PC-9 (cell line): ENCODE data around the gene INPP4A. TPM values are rescaled to one million over a fixed set of nuclear protein-coding genes. Genes with fewer than 3 reads are reported as not detected.

Experiments used
- BruUV-seq: library from RNA; stranded (reverse); fragments of 400-500 nt; replicated peaks from 2 replicates; lab custom pipeline; 2021; lab: Mats Ljungman, UMichigan
- CTCF ChIA-PET: fragments of 300-600 bp; sonication (Branson Sonifier 250); formaldehyde crosslinking; loops from one replicate; lab custom pipeline; 2022; ENCODE audit warnings: antibody characterized with exemption; lab: Charles Lee
- POLR2A ChIA-PET: fragments of 300-600 bp; sonication (Branson Sonifier 250); formaldehyde crosslinking; loops from one replicate; lab custom pipeline; 2022; ENCODE audit warnings: antibody characterized with exemption; ENCODE audit not compliant: unreplicated experiment; lab: Charles Lee
- DNase-seq, 2 experiments: peaks; one replicate each; pipeline versions ENCODE4 v3.0.0 to v3.0.0-alpha.2; 2015 to 2022; ENCODE audit warnings: mixed read lengths in 1 of 2
- H2AFZ ChIP-seq: fragments of 200-600 bp; sonication (generic); 2 replicates; pipeline ENCODE4 v1.8.1; 2017; ENCODE audit warnings: antibody characterized with exemption
- H3F3A ChIP-seq: fragments of 200-600 bp; sonication (generic); 2 replicates; pipeline ENCODE4 v1.8.1; 2017; ENCODE audit warnings: antibody characterized with exemption, mild to moderate bottlenecking, low read depth; ENCODE audit not compliant: insufficient read depth
- H3K27ac ChIP-seq: fragments of 200-600 bp; sonication (generic); 2 replicates; pipeline ENCODE4 v1.6.1; 2016; ENCODE audit warnings: mixed run types
- H3K27me3 ChIP-seq: fragments of 200-600 bp; sonication (generic); 2 replicates; pipeline ENCODE4 v1.6.1; 2016; ENCODE audit warnings: low read depth, mixed run types; ENCODE audit not compliant: insufficient read depth
- H3K36me3 ChIP-seq: fragments of 200-600 bp; sonication (generic); 2 replicates; pipeline ENCODE4 v1.6.1; 2016; ENCODE audit warnings: low read depth, mixed run types
- H3K4me1 ChIP-seq: fragments of 200-600 bp; sonication (generic); replicated peaks from 2 replicates; pipeline ENCODE4 v1.6.1; 2016; ENCODE audit warnings: mixed run types; ENCODE audit not compliant: insufficient read depth
- H3K4me2 ChIP-seq: fragments of 200-600 bp; sonication (generic); 2 replicates; pipeline ENCODE4 v1.6.1; 2017; ENCODE audit warnings: mixed run types
- H3K4me3 ChIP-seq: fragments of 200-600 bp; sonication (generic); 2 replicates; pipeline ENCODE4 v1.6.1; 2016; ENCODE audit warnings: mixed run types
- H3K79me2 ChIP-seq: fragments of 200-600 bp; sonication (generic); 2 replicates; pipeline ENCODE4 v1.6.1; 2017; ENCODE audit warnings: low read depth, mixed run types
- H3K9me2 ChIP-seq: fragments of 200-600 bp; sonication (generic); 2 replicates; pipeline ENCODE4 v1.8.1; 2017; ENCODE audit warnings: mild to moderate bottlenecking; ENCODE audit not compliant: insufficient read depth
- H3K9me3 ChIP-seq: fragments of 200-600 bp; sonication (generic); 2 replicates; pipeline ENCODE4 v1.8.1; 2016; ENCODE audit warnings: low read depth; ENCODE audit not compliant: insufficient read depth
- H4K20me1 ChIP-seq: fragments of 200-600 bp; sonication (generic); 2 replicates; pipeline ENCODE4 v1.8.1; 2017; ENCODE audit not compliant: insufficient read depth
- EZH2 ChIP-seq: fragments of 200-600 bp; sonication (generic); IDR thresholded peaks from 2 replicates; pipeline ENCODE4 v1.8.0; 2017; ENCODE audit warnings: antibody characterized with exemption, low read depth
- intact Hi-C: fragments of 100-400 bp; cut with micrococcal nuclease; formaldehyde crosslinking; loops from one replicate; pipeline ENCODE4 v1.10.0; 2022; ENCODE audit not compliant: unreplicated experiment
- total RNA-seq: library from RNA; stranded (reverse); gene quantifications from 2 replicates; pipeline ENCODE4 v1.2.3, GENCODE V29; 2021
- TF ChIP-seq, protein P1 (sequence below): fragments of 200-600 bp; sonication (generic); conservative IDR thresholded peaks from 2 replicates; pipeline ENCODE4 v1.6.1; 2017; ENCODE audit warnings: mixed run types, antibody characterized with exemption, mild to moderate bottlenecking, moderate library complexity

INPP4A gene
- total RNA-seq, 1 experiment from 2014 or later = 52.9 TPM

GRCh38 chr2:98479371-98479770, 34.7 kb downstream of the INPP4A start:
- ChIA-PET CTCF (no interaction called here), POLR2A (interaction anchor here (0.6 to 1.1 kb wide), 3 partner anchors 22 to 833 kb away, joined by 3 to 12 read pairs (median 6); partner anchors contain the start of gene COX5B)
- Histone ChIP-seq H3K27ac (peak overlapping the region; percentile 93), H3K4me2 (peak overlapping the region; percentile 58), H4K20me1 (no peaks in the 10 kb centered on the region), H3K4me3 (no peak overlapping the region), H3K4me1 (peaks cover 62% of the 10 kb centered on the region), H3K36me3 (no peaks in the 10 kb centered on the region), H3F3A (peaks cover 36% of the 10 kb centered on the region), H3K79me2 (peaks cover 75% of the 10 kb centered on the region), H3K9me2 (no peaks in the 10 kb centered on the region), H3K27me3 (no peaks in the 10 kb centered on the region), H3K9me3 (no peaks in the 10 kb centered on the region), H2AFZ (no peak overlapping the region)
- TF ChIP-seq, protein P1, sequence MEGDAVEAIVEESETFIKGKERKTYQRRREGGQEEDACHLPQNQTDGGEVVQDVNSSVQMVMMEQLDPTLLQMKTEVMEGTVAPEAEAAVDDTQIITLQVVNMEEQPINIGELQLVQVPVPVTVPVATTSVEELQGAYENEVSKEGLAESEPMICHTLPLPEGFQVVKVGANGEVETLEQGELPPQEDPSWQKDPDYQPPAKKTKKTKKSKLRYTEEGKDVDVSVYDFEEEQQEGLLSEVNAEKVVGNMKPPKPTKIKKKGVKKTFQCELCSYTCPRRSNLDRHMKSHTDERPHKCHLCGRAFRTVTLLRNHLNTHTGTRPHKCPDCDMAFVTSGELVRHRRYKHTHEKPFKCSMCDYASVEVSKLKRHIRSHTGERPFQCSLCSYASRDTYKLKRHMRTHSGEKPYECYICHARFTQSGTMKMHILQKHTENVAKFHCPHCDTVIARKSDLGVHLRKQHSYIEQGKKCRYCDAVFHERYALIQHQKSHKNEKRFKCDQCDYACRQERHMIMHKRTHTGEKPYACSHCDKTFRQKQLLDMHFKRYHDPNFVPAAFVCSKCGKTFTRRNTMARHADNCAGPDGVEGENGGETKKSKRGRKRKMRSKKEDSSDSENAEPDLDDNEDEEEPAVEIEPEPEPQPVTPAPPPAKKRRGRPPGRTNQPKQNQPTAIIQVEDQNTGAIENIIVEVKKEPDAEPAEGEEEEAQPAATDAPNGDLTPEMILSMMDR = no peak
- no peak for TF ChIP-seq EZH2
- BruUV-seq = no TSS peak
- intact Hi-C loops = no loop called here
- DNase-seq = no peak

GRCh38 chr2:98479959-98480524, 35.4 kb downstream of the INPP4A start:
- no peak overlapping the region for H3K4me3 ChIP-seq
- H3K27ac ChIP-seq = peak overlapping the region; percentile 93
- no peak for TF ChIP-seq EZH2
- TF ChIP-seq, protein P1 = no peak
- DNase-seq = peak; percentile 93 to 97
- peaks cover 82% of the 10 kb centered on the region for H3K79me2 ChIP-seq
- H3K27me3 ChIP-seq = no peaks in the 10 kb centered on the region
- BruUV-seq = no TSS peak
- ChIA-PET POLR2A (interaction anchor here (0.7 to 1.1 kb wide), 2 partner anchors 389 to 834 kb away, joined by 3 to 6 read pairs; partner anchors contain the start of gene COX5B), CTCF (interaction anchor here (0.6 kb wide), 2 partner anchors 62 to 79 kb away, joined by 4 to 7 read pairs; no protein-coding TSS in a partner anchor)
- peak overlapping the region; percentile 58 for H3K4me2 ChIP-seq
- no peaks in the 10 kb centered on the region for H3K9me2 ChIP-seq
- H4K20me1 ChIP-seq = no peaks in the 10 kb centered on the region
- H3K4me1 ChIP-seq = peaks cover 69% of the 10 kb centered on the region
- H3K36me3 ChIP-seq = no peaks in the 10 kb centered on the region
- no peaks in the 10 kb centered on the region for H3K9me3 ChIP-seq
- H3F3A ChIP-seq = peaks cover 36% of the 10 kb centered on the region
- H2AFZ ChIP-seq = no peak overlapping the region
- intact Hi-C loops = loop anchor here (1.0 to 5.0 kb wide), 3 partner anchors 35 to 389 kb away; no protein-coding TSS in a partner anchor

DNA sequence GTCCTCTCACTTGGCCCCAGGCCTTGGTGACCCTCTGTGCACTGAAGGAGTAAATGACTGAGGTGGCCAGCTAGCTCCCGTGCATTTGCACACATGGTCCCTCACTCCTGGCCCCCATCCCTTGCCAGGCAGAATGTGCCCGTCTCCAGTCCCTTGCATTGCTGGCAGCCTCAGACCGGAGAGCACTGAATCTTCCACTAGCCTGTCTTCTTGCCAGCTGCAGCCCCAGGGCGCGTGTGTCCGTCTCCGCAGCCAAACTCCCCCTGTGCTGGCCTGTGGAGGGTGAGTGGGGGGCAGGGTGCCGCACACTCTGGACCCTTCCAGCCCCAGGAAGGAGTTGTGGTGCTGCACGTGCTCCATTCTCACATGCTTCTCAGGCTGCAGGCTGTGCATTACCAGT, 35.9 kb downstream of the INPP4A start:
- peaks cover 36% of the 10 kb centered on the region for H3F3A ChIP-seq
- H2AFZ ChIP-seq = no peak overlapping the region
- no peaks in the 10 kb centered on the region for H3K9me2 ChIP-seq
- TSS peak; percentile 45 for BruUV-seq
- CTCF ChIA-PET = no interaction called here
- peaks cover 82% of the 10 kb centered on the region for H3K79me2 ChIP-seq
- intact Hi-C loops = loop anchor here (1.0 to 5.0 kb wide), 3 partner anchors 35 to 389 kb away; no protein-coding TSS in a partner anchor
- TF ChIP-seq EZH2 = no peak
- TF ChIP-seq, protein P1 = no peak
- POLR2A ChIA-PET = interaction anchor here (1.1 kb wide), 1 partner anchor 388 kb away, joined by 6 read pairs; no protein-coding TSS in a partner anchor
- DNase-seq = no peak
- no peak overlapping the region for H3K4me3 ChIP-seq
- no peaks in the 10 kb centered on the region for H3K36me3 ChIP-seq
- no peaks in the 10 kb centered on the region for H3K27me3 ChIP-seq
- H3K4me1 ChIP-seq = peaks cover 74% of the 10 kb centered on the region
- H3K27ac ChIP-seq = peak overlapping the region; percentile 93
- no peaks in the 10 kb centered on the region for H3K9me3 ChIP-seq
- no peaks in the 10 kb centered on the region for H4K20me1 ChIP-seq
- H3K4me2 ChIP-seq = peak overlapping the region; percentile 25
